ENCODE results near the gene CPED1.

Gene CPED1

DNA sequence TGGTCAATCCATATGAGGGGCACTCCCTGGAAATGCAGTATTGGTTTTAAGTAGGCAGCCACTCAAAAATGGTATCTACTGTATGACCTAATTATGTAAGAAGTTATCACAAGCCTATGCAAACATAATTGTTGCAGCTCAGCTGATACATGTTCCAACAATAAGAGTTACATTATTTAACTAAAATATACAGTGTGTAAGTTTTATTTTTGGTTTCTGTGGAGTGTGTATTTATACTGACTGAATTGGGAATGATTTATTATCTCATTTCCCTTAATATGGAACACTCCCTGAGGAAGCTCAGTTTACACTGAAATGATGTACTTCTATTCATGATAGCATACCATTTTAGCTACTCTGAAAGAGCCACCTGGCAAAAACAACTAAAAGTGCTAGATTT, 40.5 kb upstream of the CPED1 start:
- Histone ChIP-seq H3K9ac (ENCODE audit: low read length) (no peak overlapping the region), H3K9me3 (replicated peaks; ENCODE audit: insufficient read depth, low read length) (no peaks in the 10 kb centered on the region), H2AFZ (ENCODE audit: low read length) (no peak overlapping the region), H3K4me2 (ENCODE audit: low read depth, low read length) (no peak overlapping the region), H4K20me1 (ENCODE audit: insufficient read depth, low read length) (no peaks in the 10 kb centered on the region; the same call in 1 of the 2 replicates), H3F3A (ENCODE audit: insufficient read depth, low read length) (peaks cover 7% of the 10 kb centered on the region), H3K27me3 (replicated peaks; ENCODE audit: insufficient read depth, low read length) (no peaks in the 10 kb centered on the region), H3K4me3 (ENCODE audit: low read length) (no peak overlapping the region), H3K36me3 (replicated peaks; ENCODE audit: insufficient read depth, low read length) (no peaks in the 10 kb centered on the region), H3K9me2 (replicated peaks; ENCODE audit: insufficient read depth, low read length) (no peaks in the 10 kb centered on the region), H3K79me2 (ENCODE audit: low read length) (peaks cover 18% of the 10 kb centered on the region), H3K27ac (ENCODE audit: low read length) (no peak overlapping the region), H3K4me1 (ENCODE audit: low read length) (peaks cover 6% of the 10 kb centered on the region; the same call in 1 of the 2 replicates)
- TF ChIP-seq, protein P1, sequence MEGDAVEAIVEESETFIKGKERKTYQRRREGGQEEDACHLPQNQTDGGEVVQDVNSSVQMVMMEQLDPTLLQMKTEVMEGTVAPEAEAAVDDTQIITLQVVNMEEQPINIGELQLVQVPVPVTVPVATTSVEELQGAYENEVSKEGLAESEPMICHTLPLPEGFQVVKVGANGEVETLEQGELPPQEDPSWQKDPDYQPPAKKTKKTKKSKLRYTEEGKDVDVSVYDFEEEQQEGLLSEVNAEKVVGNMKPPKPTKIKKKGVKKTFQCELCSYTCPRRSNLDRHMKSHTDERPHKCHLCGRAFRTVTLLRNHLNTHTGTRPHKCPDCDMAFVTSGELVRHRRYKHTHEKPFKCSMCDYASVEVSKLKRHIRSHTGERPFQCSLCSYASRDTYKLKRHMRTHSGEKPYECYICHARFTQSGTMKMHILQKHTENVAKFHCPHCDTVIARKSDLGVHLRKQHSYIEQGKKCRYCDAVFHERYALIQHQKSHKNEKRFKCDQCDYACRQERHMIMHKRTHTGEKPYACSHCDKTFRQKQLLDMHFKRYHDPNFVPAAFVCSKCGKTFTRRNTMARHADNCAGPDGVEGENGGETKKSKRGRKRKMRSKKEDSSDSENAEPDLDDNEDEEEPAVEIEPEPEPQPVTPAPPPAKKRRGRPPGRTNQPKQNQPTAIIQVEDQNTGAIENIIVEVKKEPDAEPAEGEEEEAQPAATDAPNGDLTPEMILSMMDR (IDR thresholded peaks at IDR 0.05; ENCODE audit: low read length), result no peak
- no peak for TF ChIP-seq EZH2phosphoT487 (IDR thresholded peaks at IDR 0.05; ENCODE audit: low read length)
- TF ChIP-seq EZH2 (optimal IDR thresholded peaks at IDR 0.05; ENCODE audit: low read depth, low read length), result no peak
- DNase-seq, result no peak

DNA sequence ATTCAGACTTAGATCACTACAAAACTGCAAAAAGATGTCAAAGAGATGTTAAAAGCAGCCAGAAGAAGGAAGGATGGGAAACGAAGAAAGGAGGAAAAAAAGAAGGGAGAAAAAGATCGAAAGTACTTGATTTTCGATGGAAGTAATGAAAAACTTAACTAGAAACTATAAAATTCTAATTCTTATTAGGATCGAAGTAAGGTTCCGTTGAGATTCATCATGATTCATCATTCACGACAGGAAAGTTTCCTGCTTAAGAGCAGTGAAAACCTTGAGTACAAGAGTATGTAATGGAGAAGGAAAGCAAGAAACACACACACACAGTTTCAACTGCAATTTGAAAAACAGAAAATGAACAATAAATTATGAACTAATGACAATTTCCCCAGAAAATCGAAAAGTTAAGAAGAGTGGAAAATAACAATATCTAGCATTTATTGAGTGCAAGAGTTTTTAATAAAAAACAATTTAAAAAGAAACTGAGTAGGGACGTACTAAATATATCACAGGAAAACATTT, 39.1 kb upstream of the CPED1 start:
- Histone ChIP-seq H3K79me2 (ENCODE audit: low read length) (peaks cover 32% of the 10 kb centered on the region), H3K27ac (ENCODE audit: low read length) (peak overlapping the region; percentile 93; the same call in 1 of the 2 replicates), H3K9me3 (replicated peaks; ENCODE audit: insufficient read depth, low read length) (no peaks in the 10 kb centered on the region), H3K36me3 (replicated peaks; ENCODE audit: insufficient read depth, low read length) (peaks cover 7% of the 10 kb centered on the region; the same call in 1 of the 2 replicates), H2AFZ (ENCODE audit: low read length) (peak overlapping the region; percentile 68), H3F3A (ENCODE audit: insufficient read depth, low read length) (peaks cover 7% of the 10 kb centered on the region), H3K9me2 (replicated peaks; ENCODE audit: insufficient read depth, low read length) (no peaks in the 10 kb centered on the region), H4K20me1 (ENCODE audit: insufficient read depth, low read length) (no peaks in the 10 kb centered on the region; the same call in 1 of the 2 replicates), H3K27me3 (replicated peaks; ENCODE audit: insufficient read depth, low read length) (no peaks in the 10 kb centered on the region), H3K9ac (ENCODE audit: low read length) (peak overlapping the region; percentile 72), H3K4me3 (ENCODE audit: low read length) (peak overlapping the region; percentile 68), H3K4me2 (ENCODE audit: low read depth, low read length) (peak overlapping the region; percentile 53), H3K4me1 (ENCODE audit: low read length) (peaks cover 7% of the 10 kb centered on the region; the same call in 1 of the 2 replicates)
- TF ChIP-seq EZH2 (optimal IDR thresholded peaks at IDR 0.05; ENCODE audit: low read depth, low read length) (no peak), EZH2phosphoT487 (IDR thresholded peaks at IDR 0.05; ENCODE audit: low read length) (no peak)
- TF ChIP-seq, protein P1 (IDR thresholded peaks at IDR 0.05; ENCODE audit: low read length), result no peak
- peak; percentile 28 for DNase-seq

GRCh38 chr7:120949998-120950538, 38.4 kb upstream of the CPED1 start:
- no peaks in the 10 kb centered on the region for H3K9me3 ChIP-seq (replicated peaks; ENCODE audit: insufficient read depth, low read length)
- peak overlapping the region; percentile 68 for H3K4me3 ChIP-seq (ENCODE audit: low read length)
- no peaks in the 10 kb centered on the region for H3K27me3 ChIP-seq (replicated peaks; ENCODE audit: insufficient read depth, low read length)
- no peaks in the 10 kb centered on the region; the same call in 1 of the 2 replicates for H4K20me1 ChIP-seq (ENCODE audit: insufficient read depth, low read length)
- TF ChIP-seq EZH2phosphoT487 (IDR thresholded peaks at IDR 0.05; ENCODE audit: low read length) (no peak), EZH2 (optimal IDR thresholded peaks at IDR 0.05; ENCODE audit: low read depth, low read length) (no peak)
- TF ChIP-seq, protein P1 (IDR thresholded peaks at IDR 0.05; ENCODE audit: low read length), result no peak
- H3K27ac ChIP-seq (ENCODE audit: low read length), result peak overlapping the region; percentile 93
- DNase-seq, result peak; percentile 16
- peak overlapping the region; percentile 72 for H3K9ac ChIP-seq (ENCODE audit: low read length)
- peak overlapping the region; percentile 68 for H2AFZ ChIP-seq (ENCODE audit: low read length)
- peak overlapping the region; percentile 53 for H3K4me2 ChIP-seq (ENCODE audit: low read depth, low read length)
- H3K9me2 ChIP-seq (replicated peaks; ENCODE audit: insufficient read depth, low read length), result no peaks in the 10 kb centered on the region
- H3F3A ChIP-seq (ENCODE audit: insufficient read depth, low read length), result peaks cover 7% of the 10 kb centered on the region
- peaks cover 7% of the 10 kb centered on the region; the same call in 1 of the 2 replicates for H3K4me1 ChIP-seq (ENCODE audit: low read length)
- peaks cover 34% of the 10 kb centered on the region for H3K79me2 ChIP-seq (ENCODE audit: low read length)
- peaks cover 7% of the 10 kb centered on the region; the same call in 1 of the 2 replicates for H3K36me3 ChIP-seq (replicated peaks; ENCODE audit: insufficient read depth, low read length)
